NCI-H82 (cell line): ENCODE data around the gene MUCL3.
"Not testable (repeated sequence)": the region's sequence is repeated elsewhere in the genome, so short reads cannot be mapped to it uniquely, and the experiment has no call there.

Experiments used
- DNase-seq: peaks from one replicate; lab custom pipeline; 2025; lab: John Stamatoyannopoulos, UW

Gene MUCL3

GRCh38 chr6:30913721-30914075 lies 27.1 kb upstream of the MUCL3 start:
- DNase-seq, result no peak

GRCh38 chr6:30914076-30914853 lies 26.5 kb upstream of the MUCL3 start, which contains the start of gene VARS2:
TSS of gene VARS2 (plus strand) at chr6:30914238. CDS start at chr6:30914837, 599 bp downstream.
- peak; percentile 93 for DNase-seq

DNA sequence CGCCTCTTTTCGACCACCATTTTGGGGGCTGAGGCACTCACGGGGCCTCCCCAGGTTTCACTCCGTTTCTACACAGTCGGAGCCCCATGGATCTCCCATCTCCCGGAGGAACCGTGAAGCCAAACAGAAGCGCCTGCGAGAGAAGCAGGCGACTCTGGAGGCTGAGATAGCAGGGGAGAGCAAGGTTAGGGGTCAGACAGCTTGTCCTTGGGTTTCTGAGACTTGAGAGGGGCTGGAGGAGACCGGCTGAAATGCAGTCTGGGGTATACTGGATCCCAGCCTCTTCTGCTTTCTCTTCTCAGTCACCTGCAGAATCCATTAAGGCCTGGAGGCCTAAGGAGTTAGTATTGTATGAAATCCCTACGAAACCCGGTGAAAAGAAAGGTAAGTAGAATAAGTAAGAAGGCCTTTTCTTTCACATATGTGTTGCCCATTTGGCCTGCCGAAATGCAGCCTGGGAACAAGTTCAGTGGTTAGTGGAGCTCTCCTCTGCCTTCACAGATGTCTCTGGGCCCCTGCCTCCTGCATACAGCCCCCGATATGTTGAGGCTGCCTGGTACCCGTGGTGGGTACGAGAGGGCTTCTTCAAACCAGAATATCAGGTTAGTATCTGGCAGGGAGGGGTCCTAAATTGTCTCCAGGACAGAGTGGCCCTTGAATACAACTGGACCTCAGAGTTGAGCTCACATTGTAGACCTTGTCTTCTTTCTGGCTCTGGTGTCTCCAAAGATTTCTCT lies 25.8 kb upstream of the MUCL3 start:
- DNase-seq, result no peak

DNA sequence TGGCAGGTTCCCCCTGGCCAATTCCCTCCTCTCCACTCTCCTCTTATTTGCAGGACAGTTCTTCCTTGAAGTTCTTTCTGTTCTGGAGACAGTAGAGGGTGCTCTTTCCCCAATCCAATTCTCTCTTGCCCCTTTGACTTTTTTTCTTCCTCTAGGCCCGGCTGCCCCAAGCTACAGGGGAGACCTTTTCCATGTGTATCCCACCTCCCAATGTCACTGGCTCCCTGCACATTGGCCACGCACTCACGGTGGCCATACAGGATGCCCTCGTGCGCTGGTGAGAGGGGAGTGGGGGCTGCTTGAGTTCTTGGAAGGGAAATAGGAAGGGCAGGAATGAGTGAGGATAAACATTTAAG lies 25.2 kb upstream of the MUCL3 start:
- peak; percentile 73 for DNase-seq

GRCh38 chr6:30917041-30917440 lies 23.7 kb upstream of the MUCL3 start:
- no peak for DNase-seq

GRCh38 chr6:30917487-30917886 lies 23.3 kb upstream of the MUCL3 start:
- no peak for DNase-seq

- no peak for DNase-seq
These were observed 22.1 kb upstream of the MUCL3 start for GRCh38 chr6:30918670-30919069.

- DNase-seq, result no peak
These were observed 18.3 kb upstream of the MUCL3 start for GRCh38 chr6:30922447-30922852.

- DNase-seq, result not testable (repeated sequence)
These were observed 16.6 kb upstream of the MUCL3 start for GRCh38 chr6:30924040-30924627.

- DNase-seq, result no peak
These were observed 14.1 kb upstream of the MUCL3 start for GRCh38 chr6:30926644-30927043.

- DNase-seq, result not testable (repeated sequence)
These were observed 13.7 kb upstream of the MUCL3 start for GRCh38 chr6:30927080-30927479.

DNA sequence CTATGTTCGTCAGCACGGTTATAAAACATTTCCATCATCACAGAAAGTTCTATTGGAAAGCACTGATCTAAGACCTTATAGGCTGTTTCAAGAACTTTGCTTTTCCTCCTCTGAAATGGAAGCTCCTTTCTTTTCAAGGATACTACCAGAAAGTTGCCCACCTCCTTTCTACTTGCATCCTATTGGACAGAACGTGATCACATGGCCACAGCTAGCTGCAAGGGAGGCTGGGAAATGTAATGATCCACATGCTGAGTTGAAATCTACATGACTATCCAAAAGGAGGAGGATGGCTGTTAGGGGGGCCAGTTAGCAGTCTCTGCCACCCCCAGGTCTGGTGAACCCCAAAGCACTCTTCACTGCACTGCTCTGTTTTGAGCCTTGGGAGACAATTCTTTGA lies 12.1 kb upstream of the MUCL3 start:
- no peak for DNase-seq

GRCh38 chr6:30930506-30930905 lies 10.3 kb upstream of the MUCL3 start:
- no peak for DNase-seq

GRCh38 chr6:30931272-30931671 lies 9.5 kb upstream of the MUCL3 start:
- no peak for DNase-seq

GRCh38 chr6:30931969-30932645 lies 8.7 kb upstream of the MUCL3 start, which contains the start of gene SFTA2:
TSS of gene SFTA2 (minus strand) at chr6:30932170. CDS start at chr6:30932096, 74 bp downstream.
- DNase-seq, result no peak

GRCh38 chr6:30932665-30933365 lies 8.0 kb upstream of the MUCL3 start:
- no peak for DNase-seq

- no peak for DNase-seq
These were observed 5.8 kb upstream of the MUCL3 start for GRCh38 chr6:30935018-30935417.

GRCh38 chr6:30937265-30937664 lies 3.5 kb upstream of the MUCL3 start:
- DNase-seq, result no peak

- DNase-seq, result no peak
These were observed 2.0 kb upstream of the MUCL3 start for GRCh38 chr6:30938730-30939129.

DNA sequence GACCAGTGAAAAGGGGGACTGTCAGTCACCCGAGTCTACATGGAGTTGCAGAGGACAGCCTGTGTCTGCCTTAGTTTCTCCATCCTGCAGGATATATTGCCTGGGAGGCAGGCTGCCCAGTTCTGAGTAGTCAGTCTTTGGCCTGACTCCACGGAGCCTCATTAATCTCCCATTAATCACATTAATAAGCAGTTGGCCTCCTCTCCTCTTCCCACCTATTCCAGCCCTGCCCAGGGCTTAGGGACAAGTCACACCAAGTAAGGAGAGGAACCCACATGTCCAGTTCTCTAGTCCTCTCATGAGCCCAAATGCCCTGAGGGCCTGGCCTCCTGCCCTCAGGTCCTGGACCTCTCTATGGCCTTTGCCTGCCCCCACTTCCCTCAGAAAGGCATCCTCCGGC lies 1.3 kb upstream of the MUCL3 start:
- DNase-seq, result peak; percentile 60

DNA sequence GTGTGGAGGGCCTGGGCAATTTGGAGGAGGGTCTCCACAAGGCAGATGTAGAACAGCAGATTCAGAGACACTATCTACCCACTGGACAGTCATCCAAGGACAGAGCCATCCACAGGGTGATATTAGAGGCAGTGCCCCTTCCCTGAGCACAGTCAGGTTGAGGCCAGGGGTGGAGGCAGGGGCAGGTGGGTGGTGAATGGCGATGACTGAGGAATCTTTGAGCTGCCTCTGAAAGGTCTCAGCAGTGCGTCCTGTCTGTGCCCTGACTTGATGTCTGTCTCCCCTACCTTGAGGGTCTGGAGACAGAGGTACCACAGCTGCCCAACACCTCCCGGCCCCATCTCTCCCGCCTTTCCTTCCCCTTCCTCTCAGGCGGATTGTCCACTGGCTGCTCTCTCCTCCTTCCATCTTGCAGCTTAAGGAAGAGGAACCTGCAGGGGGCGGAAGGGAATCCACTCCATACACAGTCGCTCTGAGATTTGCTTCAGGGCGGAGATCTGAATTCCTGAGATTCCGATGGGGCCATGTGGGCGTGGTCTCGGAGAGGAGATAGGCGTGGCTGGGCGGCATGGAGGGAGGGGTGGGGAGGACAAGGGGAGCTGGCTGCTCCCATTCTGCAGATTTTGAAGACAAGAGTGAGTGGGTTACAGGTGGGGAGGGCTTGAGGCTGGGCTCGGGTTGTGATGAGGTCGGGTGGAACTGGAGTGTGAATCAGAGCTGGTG lies 1.7 kb downstream of the MUCL3 start:
- peak; percentile 71 for DNase-seq
